ENCODE results near the gene RPL27.

RPL27 gene

DNA sequence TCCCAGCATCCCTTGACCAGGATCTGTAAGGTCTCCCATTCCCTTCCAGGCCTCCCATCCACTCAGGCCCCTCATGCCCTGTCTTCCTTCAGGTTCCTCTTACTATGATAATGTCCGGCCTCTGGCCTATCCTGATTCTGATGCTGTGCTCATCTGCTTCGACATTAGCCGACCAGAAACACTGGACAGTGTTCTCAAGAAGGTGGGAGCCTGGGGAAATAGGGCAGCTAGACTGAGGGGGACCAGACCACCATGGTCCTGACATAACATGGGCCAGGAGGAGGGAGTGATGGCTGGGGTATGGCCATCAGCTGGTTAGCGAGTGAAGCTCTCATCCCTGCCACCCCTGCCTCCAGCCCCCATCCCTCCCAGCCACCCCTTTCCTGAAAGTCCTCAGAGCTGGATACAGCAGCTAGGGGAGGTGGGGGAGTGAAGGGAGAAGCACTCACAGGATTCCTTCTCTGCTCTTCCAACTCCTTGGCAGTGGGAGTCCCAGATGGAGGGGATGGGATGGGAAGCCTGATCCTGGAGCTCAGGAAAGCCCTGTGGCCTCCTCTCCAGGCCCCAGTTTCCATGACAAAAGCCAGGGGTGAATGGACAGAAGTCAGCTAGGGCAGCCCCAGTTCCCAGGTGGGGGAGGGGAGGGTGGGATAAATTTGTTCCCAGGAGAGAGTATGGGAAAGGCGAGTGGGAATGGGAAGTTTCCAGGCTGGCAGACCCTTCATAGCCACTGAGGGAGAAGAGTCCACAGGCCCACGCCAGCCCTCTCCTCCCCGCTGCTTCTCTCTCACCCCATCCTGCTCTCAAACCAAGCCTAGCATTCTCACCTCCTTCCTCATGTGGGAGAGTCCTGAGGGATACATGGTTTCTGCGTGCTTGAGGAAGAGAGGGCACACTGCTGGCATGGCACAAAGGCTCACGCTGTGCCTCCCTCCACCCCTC is 29.1 kb downstream of the RPL27 start:
- Histone ChIP-seq H3K79me2 (ENCODE audit: insufficient read depth, low read length) (no peaks in the 10 kb centered on the region), H3K27ac (ENCODE audit: low read length) (no peak overlapping the region), H3K4me2 (ENCODE audit: insufficient read depth, low read length) (no peak overlapping the region), H3K4me1 (ENCODE audit: insufficient read depth, low read length) (peaks cover 18% of the 10 kb centered on the region), H3K4me3 (ENCODE audit: low read depth in 1 of 2, low read length in 2 of 2) (no peak overlapping the region), H4K20me1 (ENCODE audit: insufficient read depth, low read length) (no peaks in the 10 kb centered on the region), H3K36me3 (ENCODE audit: insufficient read depth, low read length) (no peaks in the 10 kb centered on the region), H3K9me3 (ENCODE audit: insufficient read depth, low read length, severe bottlenecking) (no peaks in the 10 kb centered on the region), H3K9ac (ENCODE audit: low read depth, low read length) (no peak overlapping the region), H3K27me3 (ENCODE audit: insufficient read depth, low read length, poor library complexity) (no peaks in the 10 kb centered on the region), H2AFZ (ENCODE audit: low read depth, low read length) (no peak overlapping the region)
- DNase-seq (no peak), ATAC-seq (ENCODE audit: insufficient read depth, low read depth) (no peak)
- TF ChIP-seq EZH2 (IDR thresholded peaks at IDR 0.05; ENCODE audit: borderline replicate concordance, low read depth, low read length, severe bottlenecking) (no peak), CTCF (IDR thresholded peaks at IDR 0.05; ENCODE audit: borderline replicate concordance, extremely low read depth, low read length, poor library complexity, severe bottlenecking) (no peak)

GRCh38 chr17:43028221-43028861 is 30.1 kb downstream of the RPL27 start:
- ATAC-seq (ENCODE audit: insufficient read depth, low read depth): no peak
- no peak overlapping the region for H2AFZ ChIP-seq (ENCODE audit: low read depth, low read length)
- DNase-seq: no peak
- H3K27me3 ChIP-seq (ENCODE audit: insufficient read depth, low read length, poor library complexity): no peaks in the 10 kb centered on the region
- H3K79me2 ChIP-seq (ENCODE audit: insufficient read depth, low read length): no peaks in the 10 kb centered on the region
- H3K4me1 ChIP-seq (ENCODE audit: insufficient read depth, low read length): peaks cover 12% of the 10 kb centered on the region
- H3K9ac ChIP-seq (ENCODE audit: low read depth, low read length): no peak overlapping the region
- H3K9me3 ChIP-seq (ENCODE audit: insufficient read depth, low read length, severe bottlenecking): no peaks in the 10 kb centered on the region
- TF ChIP-seq EZH2 (IDR thresholded peaks at IDR 0.05; ENCODE audit: borderline replicate concordance, low read depth, low read length, severe bottlenecking) (no peak), CTCF (IDR thresholded peaks at IDR 0.05; ENCODE audit: borderline replicate concordance, extremely low read depth, low read length, poor library complexity, severe bottlenecking) (no peak)
- H4K20me1 ChIP-seq (ENCODE audit: insufficient read depth, low read length): no peaks in the 10 kb centered on the region
- no peak overlapping the region for H3K4me3 ChIP-seq (ENCODE audit: low read depth in 1 of 2, low read length in 2 of 2)
- no peak overlapping the region for H3K4me2 ChIP-seq (ENCODE audit: insufficient read depth, low read length)
- H3K36me3 ChIP-seq (ENCODE audit: insufficient read depth, low read length): no peaks in the 10 kb centered on the region
- H3K27ac ChIP-seq (ENCODE audit: low read length): no peak overlapping the region

GRCh38 chr17:43030137-43030767 is 32.0 kb downstream of the RPL27 start:
- H3K9ac ChIP-seq (ENCODE audit: low read depth, low read length): no peak overlapping the region
- H3K4me1 ChIP-seq (ENCODE audit: insufficient read depth, low read length): peaks cover 3% of the 10 kb centered on the region; the same call in 1 of the 2 replicates
- H3K79me2 ChIP-seq (ENCODE audit: insufficient read depth, low read length): no peaks in the 10 kb centered on the region
- H3K27me3 ChIP-seq (ENCODE audit: insufficient read depth, low read length, poor library complexity): no peaks in the 10 kb centered on the region
- no peak for DNase-seq
- H3K9me3 ChIP-seq (ENCODE audit: insufficient read depth, low read length, severe bottlenecking): no peaks in the 10 kb centered on the region
- H3K27ac ChIP-seq (ENCODE audit: low read length): no peak overlapping the region
- no peak for ATAC-seq (ENCODE audit: insufficient read depth, low read depth)
- TF ChIP-seq EZH2 (IDR thresholded peaks at IDR 0.05; ENCODE audit: borderline replicate concordance, low read depth, low read length, severe bottlenecking) (no peak), CTCF (IDR thresholded peaks at IDR 0.05; ENCODE audit: borderline replicate concordance, extremely low read depth, low read length, poor library complexity, severe bottlenecking) (no peak)
- no peak overlapping the region for H3K4me3 ChIP-seq (ENCODE audit: low read depth in 1 of 2, low read length in 2 of 2)
- H4K20me1 ChIP-seq (ENCODE audit: insufficient read depth, low read length): no peaks in the 10 kb centered on the region
- H3K36me3 ChIP-seq (ENCODE audit: insufficient read depth, low read length): no peaks in the 10 kb centered on the region
- H3K4me2 ChIP-seq (ENCODE audit: insufficient read depth, low read length): no peak overlapping the region
- no peak overlapping the region for H2AFZ ChIP-seq (ENCODE audit: low read depth, low read length)
